HG02763 (cell line): ENCODE data around the gene TBC1D2.
"Not testable (repeated sequence)": the region's sequence is repeated elsewhere in the genome, so short reads cannot be mapped to it uniquely, and the experiment has no call there.

Experiments used
- ATAC-seq: cut with Tn5 transposase; IDR thresholded peaks from one replicate; pipeline ENCODE4 v1.9.1; 2021; ENCODE audit warnings: mild to moderate bottlenecking, moderate library complexity; ENCODE audit not compliant: unreplicated experiment

TBC1D2 gene

GRCh38 chr9:98174502-98174918 is 80.9 kb downstream of the TBC1D2 start:
- ATAC-seq: not testable (repeated sequence)

- no peak for ATAC-seq
Measured at GRCh38 chr9:98173181-98173580, 82.3 kb downstream of the TBC1D2 start.

GRCh38 chr9:98172604-98173003 is 82.8 kb downstream of the TBC1D2 start:
- ATAC-seq: no peak

GRCh38 chr9:98171176-98171925 is 84.1 kb downstream of the TBC1D2 start:
- no peak for ATAC-seq

GRCh38 chr9:98168941-98169488 is 86.4 kb downstream of the TBC1D2 start:
- peak; percentile 96 for ATAC-seq

- ATAC-seq: no peak
Measured at GRCh38 chr9:98168153-98168780, 87.2 kb downstream of the TBC1D2 start.

- no peak for ATAC-seq
Measured at GRCh38 chr9:98164912-98165311, 90.5 kb downstream of the TBC1D2 start.

GRCh38 chr9:98162613-98163012 is 92.8 kb downstream of the TBC1D2 start:
- no peak for ATAC-seq

GRCh38 chr9:98161851-98162250 is 93.6 kb downstream of the TBC1D2 start:
- no peak for ATAC-seq

GRCh38 chr9:98159790-98160189 is 95.7 kb downstream of the TBC1D2 start:
- ATAC-seq: no peak

- no peak for ATAC-seq
Measured at GRCh38 chr9:98159301-98159700, 96.1 kb downstream of the TBC1D2 start.

GRCh38 chr9:98158071-98158831 is 97.2 kb downstream of the TBC1D2 start:
- ATAC-seq: no peak

- ATAC-seq: no peak
Measured at GRCh38 chr9:98157372-98157771, 98.1 kb downstream of the TBC1D2 start.

- no peak for ATAC-seq
Measured at GRCh38 chr9:98154678-98155077, 100.8 kb downstream of the TBC1D2 start.

GRCh38 chr9:98152526-98152925 is 102.9 kb downstream of the TBC1D2 start:
- no peak for ATAC-seq

- ATAC-seq: no peak
Measured at GRCh38 chr9:98150721-98151120, 104.7 kb downstream of the TBC1D2 start.

GRCh38 chr9:98150164-98150563 is 105.3 kb downstream of the TBC1D2 start:
- ATAC-seq: no peak

GRCh38 chr9:98149422-98149821 is 106.0 kb downstream of the TBC1D2 start:
- no peak for ATAC-seq
